Measurements from ENCODE around the gene REPS1.
A peak's percentile ranks its signal among the peaks of the same experiment; 100 is the strongest.

The REPS1 gene

DNA sequence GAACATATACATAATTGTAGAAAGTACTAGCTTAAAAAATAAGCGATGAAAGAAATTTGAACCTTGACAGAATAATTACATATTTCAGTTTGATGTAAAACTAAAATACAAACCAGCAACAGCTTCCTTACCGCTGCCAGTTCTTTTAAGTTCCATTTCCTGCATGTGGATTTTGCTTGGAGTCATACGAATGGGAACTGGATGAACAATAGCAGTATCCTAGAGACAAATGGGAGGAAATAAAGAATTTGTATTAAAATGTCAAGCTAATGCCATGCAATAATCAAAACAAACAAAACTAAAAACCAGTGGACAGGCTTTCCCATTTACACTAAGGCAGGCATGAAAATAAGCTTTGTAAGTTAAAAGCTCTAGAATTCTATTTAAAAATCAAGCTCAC lies 67.1 kb downstream of the REPS1 start:
- DNase-seq: no peak

DNA sequence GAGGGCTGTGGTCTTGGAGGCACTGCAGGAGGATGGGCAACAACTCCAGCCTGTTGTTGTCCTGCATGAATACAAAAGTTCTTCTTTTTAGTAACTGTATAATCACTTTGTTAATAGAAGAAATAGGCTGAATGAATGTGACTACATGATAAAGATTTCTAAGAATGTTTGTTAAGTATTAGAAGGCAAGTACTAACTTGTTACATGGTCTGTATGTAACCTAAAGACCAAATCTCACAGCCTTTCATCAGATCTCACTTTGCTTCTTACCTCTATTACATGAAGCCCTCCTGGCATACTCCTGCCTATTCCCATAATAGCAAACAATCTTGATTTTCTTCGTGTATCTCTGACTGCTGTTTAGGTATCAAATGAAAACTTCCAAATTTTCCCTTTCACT lies 73.4 kb downstream of the REPS1 start:
- DNase-seq: no peak

DNA sequence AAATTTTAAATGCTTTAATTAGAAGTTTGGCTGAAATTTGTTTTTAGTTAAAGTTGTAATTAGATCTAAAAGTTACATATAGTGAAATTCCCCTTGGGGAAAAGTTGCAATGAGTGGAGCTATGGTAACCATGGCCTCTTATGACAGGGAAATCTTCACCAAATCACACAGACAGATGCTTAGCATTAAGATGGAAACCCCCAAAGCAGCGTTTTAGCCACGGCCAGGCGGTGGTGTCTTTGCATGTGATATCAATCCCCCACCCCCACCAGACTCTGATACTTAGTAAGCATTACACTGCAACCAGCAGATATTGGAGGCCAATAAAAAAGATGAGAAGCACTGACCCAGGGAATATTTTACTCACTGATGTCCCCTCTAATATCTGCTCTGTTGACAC lies 75.7 kb downstream of the REPS1 start:
- DNase-seq: no peak

DNA sequence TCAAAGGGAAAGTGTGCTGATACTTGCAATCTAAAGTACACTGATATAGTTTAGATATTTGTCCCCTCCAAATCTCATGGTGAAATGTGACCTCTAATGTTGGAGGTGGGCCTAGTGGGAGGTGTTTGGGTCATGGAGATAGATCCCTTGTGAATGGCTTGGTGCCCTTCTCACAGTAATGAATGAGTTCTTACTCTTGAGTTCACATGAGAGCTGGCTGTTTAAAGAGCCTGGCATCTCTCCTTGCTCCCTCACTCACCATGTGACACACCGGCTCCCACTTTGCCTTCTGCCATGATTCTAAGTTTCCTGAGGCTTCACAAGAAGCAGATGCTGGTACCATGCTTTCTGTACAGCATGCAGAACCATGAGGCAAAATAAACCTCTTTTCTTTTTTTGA lies 78.1 kb downstream of the REPS1 start:
- no peak for DNase-seq

DNA sequence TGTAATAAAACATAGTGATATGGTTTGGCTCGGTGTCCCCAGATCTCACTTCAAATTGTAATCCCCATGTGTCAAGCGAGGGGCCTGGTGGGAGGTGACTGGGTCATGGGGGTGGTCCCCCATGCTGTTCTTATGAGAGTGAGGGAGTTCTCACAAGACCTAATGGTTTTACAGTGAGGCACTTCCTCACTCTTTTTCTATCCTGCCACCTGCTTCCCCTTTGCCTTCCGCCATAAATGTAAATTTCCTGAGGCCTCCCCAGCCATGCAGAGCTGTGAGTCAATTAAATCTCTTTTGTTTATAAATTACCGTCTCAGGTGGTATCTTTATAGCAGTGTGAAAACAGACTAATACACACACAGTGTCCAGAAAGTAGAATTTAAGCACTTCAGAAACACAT lies 78.5 kb downstream of the REPS1 start:
- DNase-seq: no peak

DNA sequence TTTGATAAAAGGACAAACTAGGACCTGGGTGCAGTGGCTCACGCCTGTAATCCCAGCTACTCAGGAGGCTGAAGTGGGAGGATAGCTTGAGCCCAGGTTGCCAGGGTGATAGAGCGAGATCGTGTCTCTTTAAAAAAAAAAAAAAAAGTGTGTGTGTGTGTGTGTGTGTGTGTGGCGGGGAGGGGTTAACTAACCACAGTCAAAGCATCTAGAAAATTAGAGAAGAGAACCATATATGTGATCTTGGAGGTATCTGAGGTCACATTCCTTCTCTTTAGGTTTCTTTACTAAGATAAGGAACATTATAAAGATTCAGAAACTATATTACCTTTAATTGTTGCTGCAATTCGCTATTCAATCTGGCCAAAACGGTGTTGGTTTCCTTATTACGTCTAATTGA lies 80.9 kb downstream of the REPS1 start:
- DNase-seq: no peak

DNA sequence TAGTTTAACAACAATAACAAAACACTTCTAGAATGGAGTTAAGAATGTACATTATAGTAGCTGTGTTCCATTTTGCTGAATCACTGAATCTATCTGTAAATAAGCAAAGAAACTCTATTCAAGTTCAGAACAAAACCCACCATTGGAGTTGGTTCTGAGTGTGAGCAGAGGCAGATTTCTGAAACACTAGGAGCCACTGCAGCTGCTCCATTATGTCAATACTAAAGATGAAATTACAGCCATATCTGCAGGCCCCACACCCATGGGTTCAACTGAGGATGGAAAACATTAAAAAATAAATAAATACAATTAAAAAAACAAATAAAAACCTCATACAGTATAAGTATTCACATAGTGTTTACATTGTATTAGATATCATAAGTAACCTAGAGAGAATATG lies 91.0 kb downstream of the REPS1 start:
- DNase-seq: no peak

DNA sequence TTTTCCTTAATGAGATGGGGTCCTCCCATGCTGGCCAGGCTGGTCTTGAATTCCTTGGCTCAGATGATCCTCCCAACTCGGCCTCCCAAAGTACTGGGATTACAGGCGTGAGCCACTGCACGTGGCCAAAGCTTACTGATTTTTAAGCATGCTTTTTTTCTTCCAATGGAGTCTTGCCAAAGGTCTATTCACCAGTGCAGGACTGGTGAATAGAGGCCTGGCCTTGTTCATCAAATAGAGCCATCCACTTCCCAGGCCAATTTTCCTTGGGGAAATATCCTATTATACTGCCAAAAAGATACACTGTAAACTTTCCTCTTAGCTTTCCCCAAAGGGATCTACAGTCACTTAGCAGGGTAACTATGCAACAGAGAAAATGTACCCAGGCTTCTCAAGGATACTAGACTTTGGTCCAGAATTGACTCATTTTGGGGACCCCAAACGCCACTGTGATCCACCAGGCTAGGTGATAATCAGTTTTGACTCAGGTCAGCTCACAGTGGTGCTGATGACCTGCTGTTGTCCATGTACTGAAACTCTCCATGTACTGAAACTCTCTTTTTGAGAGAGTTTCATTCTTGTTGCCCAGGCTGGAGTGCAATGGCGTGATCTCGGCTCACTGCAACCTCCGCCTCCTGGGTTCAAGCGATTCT lies 91.8 kb downstream of the REPS1 start:
- DNase-seq: no peak

DNA sequence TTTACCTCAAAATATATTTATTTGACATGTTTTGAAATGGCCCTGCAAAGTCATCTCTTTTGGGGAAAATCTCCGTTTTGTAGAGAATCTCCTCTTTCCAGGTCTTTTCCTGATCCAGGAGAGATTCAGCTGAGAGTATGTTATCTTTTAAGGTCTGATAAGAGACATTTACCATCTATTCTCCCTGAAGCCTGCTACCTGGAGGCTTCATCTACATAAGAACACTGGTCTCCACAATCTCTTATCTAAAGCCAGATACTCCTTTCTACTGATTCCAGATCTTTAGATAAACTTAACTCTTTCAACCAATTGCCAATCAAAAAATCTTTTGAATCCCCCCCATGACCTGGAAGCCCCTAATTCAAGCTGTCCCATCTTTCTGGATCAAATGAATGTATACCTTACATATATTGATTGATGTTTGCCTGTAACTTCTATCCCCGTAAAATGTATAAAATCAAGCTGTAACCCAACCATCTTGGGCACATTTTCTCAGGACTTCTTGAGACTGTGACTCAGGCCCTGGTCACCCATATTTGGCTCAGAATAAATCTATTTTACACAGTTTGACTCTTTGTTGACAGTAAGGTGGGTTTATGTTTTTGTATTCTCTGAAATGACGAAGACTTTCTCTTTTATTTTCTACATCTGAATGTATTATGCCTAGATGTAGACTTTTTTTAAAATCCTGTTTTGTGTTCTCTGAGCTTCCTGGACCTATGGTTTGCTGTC lies 96.6 kb downstream of the REPS1 start:
- no peak for DNase-seq

DNA sequence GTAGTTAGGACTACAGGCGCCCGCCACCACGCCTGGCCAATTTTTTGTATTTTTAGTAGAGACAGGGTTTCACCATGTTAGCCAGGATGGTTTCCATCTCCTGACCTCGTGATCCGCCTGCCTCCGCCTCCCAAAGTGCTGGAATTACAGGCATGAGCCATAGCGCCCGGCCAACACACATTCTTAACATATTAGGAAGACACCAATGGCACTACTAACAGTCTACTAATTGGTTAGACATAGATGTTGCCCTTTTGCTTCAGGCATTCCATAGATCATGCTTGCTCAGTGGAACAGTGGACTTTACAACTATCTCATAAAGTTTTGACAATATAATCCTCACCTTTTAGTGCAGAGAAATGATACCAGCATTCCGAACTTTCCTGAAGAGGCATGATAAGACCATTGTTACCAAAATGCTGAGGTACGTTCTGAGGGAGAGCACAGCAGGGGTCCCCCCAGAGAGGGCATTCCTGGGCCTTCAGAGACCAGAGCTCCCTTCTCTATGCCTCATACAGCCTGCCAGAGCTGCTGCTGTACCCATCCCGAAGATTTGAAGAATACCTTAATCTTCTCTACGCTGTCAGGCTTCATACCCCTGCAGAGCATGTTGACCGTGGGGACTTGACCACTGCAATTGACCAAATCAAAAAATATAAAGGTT lies 102.8 kb downstream of the REPS1 start:
- DNase-seq: no peak

DNA sequence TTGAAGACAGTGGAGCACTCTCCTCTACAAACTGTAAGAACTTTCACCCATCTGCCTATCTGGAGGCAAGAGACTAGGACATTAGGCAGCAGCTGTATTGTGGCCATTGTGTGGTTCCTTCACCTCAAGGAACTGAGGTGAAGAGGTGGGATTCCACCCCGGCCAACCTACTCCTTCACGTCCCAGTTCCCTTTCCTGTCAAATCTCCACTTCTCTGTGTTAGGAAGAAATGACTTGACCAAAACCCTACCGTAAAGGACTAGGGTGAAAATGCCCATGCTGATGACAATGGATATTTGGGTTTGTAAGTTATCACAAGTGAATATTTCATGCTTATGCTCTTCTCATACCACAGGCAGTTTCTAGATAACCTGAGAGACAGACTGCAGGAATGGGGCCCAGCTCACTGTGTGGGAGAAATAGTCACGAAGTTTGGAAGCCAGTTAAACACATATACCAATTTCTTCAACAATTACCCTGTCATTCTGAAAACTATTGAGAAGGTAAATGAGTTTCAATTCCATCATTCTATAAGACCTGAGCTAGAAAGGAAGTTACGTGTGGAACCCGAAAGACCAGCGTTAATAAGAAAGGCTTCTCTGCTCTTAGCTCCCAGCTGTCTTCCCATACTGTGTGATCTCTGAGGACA lies 105.6 kb downstream of the REPS1 start:
- no peak for DNase-seq

DNA sequence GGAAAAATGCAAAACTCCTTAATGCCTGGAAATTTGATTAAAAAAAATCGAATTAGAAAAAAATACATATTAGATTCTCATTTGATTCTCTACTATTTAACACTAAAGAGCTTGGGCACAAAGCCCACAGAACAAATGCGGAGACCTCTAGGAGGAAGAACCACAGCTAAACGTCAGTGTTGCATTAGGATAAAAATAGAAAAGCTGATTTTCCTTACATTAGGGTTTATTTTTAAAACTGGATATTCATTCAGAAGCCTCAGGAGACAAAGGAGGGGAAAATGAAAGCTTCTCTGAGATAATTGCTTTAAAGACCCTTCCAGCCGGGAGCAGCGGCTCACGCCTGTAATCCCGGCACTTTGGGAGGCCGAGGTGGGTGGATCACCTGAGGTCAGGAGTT lies 114.9 kb downstream of the REPS1 start:
- DNase-seq: no peak

DNA sequence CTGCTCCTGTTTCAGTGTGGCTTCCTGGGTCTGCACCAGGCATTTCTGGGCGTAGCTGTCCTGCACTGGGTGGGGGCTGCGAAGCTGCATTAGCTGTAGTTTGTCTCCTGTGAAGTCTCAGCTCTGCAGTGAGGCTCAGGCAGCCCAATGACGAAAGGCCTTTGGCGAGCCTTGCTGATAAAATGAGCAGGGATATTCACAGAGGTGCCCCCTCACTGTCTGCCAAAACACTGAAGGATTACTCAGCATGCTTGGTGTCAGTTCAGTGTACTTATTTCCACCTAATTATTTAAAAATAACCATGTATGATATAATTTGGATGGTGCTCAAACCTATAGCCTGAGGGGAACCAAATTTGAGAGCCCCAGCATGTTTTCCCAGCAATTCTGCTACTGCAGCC lies 118.7 kb downstream of the REPS1 start:
- peak; percentile 11 for DNase-seq

DNA sequence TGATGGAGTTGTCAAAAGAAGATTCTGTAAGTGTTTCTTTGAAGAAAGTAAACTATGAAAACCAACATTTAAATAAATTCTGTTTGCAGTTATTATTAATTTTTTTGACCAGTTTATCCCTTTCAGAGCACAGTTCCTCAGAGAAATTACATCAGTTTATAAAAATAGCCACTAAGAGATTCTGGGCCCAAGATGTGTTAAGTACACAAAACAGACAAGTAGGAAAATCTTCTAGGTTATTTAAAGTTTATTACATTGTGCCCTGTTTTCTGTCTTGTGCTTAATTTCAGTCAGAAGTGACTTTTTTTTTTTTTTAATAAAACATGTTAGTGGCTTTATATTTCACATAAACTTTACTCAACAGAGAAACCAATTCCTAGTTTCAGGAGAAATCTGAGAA lies 119.9 kb downstream of the REPS1 start:
- no peak for DNase-seq

DNA sequence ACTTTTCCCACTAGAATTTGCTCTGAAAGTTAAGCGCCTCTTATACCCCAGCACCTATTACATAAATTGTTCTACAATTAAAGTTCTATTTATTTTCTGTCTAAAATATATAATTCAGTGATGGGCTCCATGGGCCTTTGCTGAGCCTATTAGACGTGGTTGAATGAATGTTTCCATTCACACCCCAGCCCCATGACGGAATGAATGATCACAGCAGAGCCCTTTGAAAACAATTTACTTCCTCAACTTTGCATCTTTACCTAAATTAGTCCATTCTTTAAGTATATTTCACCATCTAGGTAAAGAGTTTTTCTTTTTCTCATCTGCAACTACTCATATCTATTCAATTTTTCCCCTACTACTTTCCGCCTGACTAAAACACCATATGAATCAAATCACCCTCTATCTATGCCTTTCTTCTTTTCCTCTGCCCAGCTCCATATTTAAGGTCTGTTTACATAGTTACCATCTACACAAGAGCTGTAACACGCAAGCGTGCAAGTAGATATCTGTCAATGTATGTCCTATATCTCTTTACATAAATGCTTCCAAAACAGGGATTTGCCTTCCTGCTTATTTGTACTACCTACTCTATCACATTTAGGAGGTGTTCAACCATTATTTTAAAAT lies 122.5 kb downstream of the REPS1 start:
- DNase-seq: no peak

DNA sequence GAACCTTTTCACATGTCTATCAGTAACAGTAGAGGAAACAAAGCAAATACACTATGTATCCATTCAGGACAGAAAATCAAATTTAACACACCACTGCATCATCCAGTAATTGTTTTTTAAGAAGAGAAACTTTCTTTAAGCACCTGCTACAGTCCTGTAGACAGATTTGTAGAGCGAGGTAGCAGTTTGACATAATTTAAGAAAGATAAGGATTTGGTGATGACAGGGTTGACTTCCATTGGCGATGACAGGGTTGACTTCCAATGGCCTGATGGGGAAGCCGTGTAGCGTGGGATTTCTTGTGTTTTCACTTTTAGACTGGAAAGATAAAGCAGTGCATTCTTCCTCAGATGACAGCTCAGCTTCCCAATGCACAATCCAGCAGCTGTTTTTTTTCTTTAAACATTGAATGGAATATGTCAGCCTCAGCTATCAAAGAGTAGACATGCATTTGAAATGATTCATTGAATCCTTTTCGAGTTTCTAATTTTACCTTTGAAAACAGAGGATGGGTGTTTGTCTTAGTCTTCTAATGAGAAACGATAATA lies 123.6 kb downstream of the REPS1 start:
- DNase-seq: no peak

DNA sequence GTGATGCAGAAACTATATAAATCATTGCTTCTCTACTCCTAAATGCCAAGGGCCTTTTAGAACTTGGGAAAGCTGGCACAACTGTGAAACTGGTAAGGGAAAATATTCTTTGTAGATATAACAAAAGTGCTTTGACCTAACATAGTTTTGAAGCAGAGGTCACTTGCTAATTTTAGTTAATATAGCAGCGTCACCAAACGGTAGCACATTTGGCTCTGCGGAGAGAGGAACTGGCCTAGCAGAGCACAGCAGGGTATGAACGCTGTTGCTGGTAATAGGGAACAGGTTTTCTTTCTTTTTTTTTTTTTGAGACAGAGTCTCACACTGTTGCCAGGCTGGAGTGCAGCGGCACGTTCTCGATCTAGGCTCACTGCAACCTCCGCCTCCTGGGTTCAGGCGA lies 124.7 kb downstream of the REPS1 start:
- DNase-seq: peak; percentile 38

DNA sequence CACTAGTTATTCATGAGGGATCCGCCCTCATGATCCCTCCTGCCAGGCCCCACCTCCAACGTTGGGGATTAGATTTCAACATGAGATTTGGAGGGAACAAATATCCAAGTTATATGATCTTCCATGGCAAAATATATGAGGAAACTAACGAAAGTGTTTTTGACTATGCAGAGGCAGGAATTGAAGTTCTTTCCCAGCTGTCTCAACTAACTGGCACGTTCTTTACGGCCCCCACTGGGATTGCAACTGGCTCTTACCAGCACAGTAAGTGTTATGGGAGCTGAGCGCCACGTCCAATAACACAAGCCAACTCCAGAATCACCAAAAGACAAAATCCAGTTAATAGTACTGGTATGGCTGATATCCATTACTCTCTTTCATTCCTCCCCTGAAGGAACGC lies 125.6 kb downstream of the REPS1 start:
- no peak for DNase-seq

DNA sequence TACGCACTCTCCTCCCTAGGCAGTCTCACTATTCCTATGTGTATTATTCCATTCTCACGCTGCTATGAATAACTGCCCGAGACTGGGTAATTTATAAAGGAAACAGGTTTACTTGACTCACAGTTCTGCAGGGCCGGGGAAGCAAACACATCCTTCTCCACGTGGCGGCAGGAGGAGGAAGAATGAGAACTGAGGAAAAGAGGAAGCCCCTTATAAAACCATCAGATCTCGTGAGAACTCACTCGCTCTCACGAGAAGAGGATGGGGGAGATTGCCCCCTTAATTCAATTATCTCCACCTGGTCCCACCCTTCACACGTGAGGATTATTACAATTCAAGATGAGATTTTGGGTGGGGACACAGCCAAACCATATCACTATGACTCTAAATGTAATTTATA lies 130.3 kb downstream of the REPS1 start:
- no peak for DNase-seq

DNA sequence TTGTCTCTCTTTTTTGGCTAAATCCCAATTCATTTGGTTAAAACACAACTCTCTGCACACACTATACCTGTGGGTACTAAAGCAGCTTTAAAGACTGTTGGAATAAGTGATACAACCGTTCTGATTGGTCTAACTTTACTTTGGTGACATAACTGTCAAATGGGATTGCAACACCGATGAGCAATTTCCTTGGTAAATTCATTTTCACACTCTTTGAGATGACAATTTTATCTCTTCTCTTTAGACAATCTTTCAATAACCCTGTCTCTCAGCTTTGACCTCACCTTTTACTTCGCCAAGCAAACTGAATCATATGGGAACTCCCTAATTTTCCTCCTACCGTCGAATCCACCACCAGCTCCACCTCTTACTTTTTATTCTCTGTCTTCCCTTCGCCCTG lies 131.4 kb downstream of the REPS1 start:
- no peak for DNase-seq
